Activated T-cell treated with anti-CD3 and anti-CD28 coated beads for 4 hours (primary cell): ENCODE data around the gene STIMATE.

Experiments
- DNase-seq: peaks from one replicate; pipeline ENCODE4 v3.0.0-alpha.2; 2020

Gene STIMATE

DNA sequence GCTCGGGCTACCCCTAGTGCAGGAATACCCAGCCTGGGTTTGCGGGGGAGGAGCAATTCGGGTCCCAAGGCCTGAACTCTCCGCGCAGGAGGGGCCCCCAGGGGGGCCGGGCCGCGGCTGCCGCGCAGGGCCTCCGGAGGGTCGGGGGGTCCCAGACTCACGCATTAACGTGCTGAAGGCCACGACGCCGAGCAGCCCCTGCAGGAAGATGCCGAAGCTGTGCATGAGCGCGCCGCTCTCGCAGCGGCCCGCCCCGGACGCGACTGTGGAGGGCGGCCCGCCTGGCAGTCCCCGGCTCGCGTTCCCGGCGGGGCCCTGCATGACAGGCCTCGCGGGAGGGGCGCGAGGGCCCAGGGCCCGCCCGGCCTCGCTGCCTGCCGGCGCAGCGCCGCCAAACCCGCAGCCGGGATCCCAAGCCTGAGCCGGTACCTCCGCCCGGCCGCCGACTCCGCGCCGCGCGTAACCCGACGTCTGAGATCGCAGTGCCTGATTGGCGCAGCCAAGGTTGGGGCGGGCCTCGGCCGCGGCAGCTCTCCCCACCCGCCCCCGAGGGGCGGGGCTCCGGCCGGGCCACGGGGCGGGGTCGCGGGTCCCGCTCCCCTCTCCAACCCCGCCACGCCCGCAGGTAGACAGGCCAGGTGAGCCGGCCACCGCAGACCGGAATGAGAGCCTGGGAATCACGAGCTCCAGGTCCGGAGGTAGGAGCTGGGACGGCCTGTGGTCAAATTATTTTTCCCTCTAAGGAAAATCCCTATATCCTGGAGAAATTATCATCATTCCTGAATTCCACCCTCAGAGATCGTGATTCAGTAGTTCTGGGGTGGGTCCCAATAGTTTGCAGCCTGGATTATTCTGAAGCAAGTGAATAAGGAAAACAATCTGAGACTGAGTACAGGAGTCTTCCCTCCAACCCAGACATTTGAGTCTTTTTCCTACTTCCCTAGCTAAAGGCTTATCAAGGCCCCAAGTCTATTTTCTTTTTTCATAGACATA is at the start of gene STIMATE:
TSS of gene STIMATE (minus strand) at position 419 of the 993 bp plus-strand sequence. CDS start at position 321, 98 bp downstream.
- DNase-seq, result peak; percentile 72

GRCh38 chr3:52939600-52939999 is 42.3 kb upstream of the STIMATE start:
- no peak for DNase-seq

- DNase-seq, result peak; percentile 40
These were observed 37.5 kb upstream of the STIMATE start for GRCh38 chr3:52934630-52935530.

DNA sequence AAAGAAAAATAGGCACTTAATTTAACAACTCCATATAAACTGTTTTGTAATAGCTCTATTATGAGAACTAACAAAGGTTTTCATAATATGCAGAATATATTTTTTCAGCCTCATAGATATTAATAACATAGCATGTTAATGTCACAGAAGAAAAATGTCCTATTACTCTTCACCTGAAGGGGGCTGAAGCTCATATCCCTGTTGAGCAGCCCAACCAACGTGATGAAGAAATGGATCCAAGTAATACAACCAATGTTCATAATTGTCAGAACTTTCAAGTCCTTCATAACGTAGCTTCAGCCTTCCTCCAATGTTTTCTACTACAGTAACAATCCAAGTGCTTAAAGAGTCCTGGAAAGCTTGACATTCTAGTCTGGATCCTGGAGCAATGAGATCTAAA is 34.5 kb upstream of the STIMATE start:
- no peak for DNase-seq

DNA sequence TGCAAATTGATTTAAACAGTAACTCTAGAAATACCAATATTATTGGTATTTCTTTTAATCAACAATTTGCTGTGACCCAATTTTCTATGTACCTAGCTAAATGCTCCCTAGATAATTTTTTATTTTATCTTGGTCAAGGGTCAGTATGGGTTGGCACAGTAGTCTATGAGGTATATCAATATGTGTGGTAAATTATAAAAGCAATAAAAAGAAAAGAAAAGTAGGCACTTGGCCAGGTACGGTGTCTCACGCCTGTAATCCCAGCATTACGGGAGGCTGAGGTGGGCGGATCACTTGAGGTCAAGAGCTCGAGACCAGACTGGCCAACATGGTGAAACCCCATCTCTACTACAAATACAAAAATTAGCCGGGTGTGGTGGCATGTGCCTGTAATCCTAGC is 34.0 kb upstream of the STIMATE start:
- no peak for DNase-seq

DNA sequence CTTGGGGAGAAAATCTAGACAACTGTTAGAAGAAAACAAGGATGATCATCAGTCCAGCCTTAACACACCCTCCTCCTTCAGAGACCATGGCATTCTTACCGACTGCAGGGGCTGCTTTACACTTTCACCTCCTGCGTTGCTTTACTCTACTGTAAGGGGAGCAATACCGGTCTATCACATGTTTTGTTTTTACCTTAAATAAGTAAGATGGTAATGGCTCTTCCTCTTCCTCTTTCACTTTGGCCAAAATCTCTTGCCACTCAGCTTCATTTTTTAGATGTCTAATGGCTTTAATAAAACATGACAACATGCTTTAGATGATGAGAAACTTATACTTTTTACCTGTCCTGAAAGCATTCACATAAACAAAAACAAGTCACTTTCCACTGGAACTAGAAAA is 33.4 kb upstream of the STIMATE start:
- DNase-seq, result no peak

- DNase-seq, result no peak
These were observed 29.2 kb upstream of the STIMATE start for GRCh38 chr3:52926554-52926953.

DNA sequence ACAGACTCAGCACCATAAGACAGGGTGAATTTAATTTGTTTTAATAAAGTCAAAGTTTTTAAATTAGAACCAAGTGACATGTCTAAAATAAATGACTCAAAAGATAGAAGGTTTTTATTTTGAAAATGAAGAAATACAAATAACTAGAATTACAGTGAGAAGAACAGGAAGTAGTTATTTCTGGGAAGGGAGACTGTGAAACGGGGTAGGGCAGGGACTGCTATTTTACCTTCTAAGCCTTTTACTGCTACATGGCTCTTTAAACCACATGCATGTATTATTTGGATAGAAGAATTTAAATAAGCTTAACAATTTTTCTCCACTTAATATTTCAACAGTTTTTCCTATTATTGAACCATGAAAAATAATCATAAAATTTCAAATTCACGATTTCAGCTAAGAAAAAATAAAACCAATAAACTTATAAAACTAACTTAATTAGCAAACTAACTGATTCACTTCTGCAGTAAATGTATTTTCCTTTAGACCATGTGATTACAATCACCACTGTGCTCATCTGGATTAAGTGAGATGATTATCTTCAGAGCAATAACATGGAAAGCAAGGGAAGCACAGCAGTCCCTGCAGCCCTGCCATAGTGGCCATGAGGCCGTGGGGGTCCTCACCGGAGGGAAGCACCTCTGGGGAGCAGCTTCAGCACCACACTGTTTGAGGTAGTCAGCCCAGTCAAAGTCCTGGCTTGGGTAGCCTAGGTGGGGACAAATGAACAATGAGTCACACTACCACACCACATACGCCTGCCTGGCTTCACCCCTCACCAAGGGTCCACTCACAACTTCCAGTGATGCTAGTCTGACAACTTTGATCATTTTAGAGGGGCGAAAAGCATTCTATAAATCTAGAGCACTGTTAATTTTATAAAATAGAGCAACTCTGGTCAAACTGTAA is 28.3 kb upstream of the STIMATE start:
- no peak for DNase-seq

GRCh38 chr3:52923963-52924362 is 26.6 kb upstream of the STIMATE start:
- DNase-seq, result no peak

- no peak for DNase-seq
These were observed 23.5 kb upstream of the STIMATE start for GRCh38 chr3:52920841-52921240.

DNA sequence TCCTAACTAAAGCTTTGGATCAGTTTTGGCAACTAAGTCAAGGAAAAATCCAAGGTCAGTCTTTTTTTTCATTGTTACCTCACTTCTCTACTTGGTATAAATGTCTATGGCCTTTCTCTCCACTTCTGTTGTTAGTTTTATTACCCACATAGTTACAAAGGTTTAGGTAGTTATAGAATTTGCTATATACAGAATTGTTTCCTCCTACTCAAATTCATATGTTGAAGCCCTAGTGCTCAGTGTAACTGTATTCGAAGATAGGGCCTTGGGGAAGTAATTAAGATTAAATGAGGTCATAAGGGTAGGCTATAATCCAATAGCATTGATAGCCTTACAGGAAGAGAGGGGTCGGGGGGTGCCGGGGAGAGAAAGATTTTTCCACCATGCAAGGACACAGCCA is 19.7 kb upstream of the STIMATE start:
- DNase-seq, result no peak

GRCh38 chr3:52915294-52915693 is 17.9 kb upstream of the STIMATE start:
- DNase-seq, result no peak

DNA sequence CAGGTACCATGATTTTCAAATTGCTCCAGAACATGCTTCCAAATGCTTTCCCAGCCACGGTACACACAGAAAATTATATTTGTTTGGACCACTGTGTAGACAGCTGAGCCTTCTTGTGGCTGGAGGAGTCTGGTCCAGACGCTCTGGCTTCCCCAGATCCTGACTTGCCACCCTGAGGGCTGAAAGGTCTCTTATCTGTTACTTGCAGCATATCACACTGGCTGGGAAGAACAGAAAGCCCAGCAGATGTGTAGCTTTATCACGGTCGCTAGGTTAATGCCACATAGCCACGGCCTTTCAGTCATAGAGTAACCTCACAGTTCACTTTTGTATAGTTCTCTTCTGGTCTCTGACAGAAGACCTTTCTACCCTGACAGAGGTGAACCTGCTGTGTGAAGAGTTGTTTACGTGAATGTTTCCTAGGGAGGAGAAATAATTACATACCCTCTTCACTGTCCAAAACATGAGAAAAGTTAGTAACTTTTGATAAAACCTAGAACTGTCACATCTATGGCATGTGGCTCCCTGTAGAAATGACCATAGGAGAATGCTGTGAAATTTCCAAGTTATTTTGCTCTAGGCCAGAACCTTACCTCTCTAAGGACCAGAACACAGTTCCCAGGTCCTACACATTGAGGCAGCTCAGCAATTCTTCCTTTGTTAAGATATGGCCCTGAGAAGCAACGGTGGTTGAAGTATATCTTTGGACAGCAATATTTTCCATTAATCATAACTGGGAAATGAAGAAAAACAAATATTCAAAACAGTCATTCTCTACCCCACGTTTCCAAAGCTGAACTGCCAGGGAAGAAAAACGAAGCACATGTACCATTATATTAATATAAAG is 15.8 kb upstream of the STIMATE start:
- DNase-seq, result no peak

DNA sequence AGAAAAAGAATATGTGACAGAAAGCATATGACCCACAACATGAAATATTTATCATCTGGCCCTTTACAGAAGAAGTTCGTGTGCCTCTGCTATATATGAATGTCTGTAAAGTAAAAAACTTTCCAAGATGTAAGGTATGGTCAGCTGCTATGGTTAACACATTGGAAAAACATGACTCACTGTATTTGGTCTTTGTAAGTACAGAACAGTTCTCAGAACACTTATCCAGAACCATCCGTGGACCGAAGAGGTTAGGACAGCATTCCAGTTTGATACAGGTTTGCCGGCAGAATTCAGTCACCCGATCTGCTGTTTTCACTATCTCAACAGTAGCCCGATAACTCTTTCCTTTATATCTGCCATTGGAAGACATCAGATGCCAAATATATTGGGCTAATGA is 13.5 kb upstream of the STIMATE start:
- no peak for DNase-seq

- DNase-seq, result no peak
These were observed 10.1 kb upstream of the STIMATE start for GRCh38 chr3:52907497-52907896.

DNA sequence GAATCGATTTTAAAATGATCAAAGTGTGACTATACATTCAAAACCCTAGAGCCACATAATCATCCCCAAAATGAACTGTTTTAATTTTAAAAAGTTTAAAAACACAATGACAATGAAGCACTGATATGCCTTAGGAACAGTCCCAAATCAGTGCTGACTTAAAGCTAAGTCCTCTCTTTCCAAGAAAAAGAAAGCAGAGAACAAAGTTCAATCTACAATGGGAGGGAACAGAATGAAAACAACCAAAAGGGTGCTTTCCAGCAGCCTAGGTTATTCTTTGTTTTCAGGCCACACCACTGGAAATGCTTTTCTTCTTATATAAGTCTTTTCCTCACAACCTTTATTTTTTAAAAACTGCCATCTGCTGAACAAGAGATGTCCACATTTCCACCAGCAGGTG is 7.2 kb upstream of the STIMATE start:
- no peak for DNase-seq

DNA sequence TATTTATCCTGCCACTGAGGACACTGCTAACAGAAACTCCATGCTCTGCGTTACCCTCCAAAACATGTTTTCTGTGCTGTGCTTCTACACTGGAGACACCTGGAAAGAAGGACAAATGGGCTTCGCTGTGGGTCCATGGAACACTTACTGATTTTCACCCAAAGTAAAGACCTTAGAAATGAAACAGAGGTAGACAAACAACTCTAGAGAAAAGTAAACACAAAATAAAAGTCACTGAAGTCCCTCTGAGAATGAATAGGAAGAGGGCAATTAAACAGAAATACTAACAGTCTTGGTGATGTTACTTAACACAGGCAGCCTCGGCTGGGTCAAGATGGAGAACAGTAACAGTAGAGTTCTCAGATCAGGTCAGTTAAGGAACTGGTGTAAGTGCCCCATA is 6.7 kb upstream of the STIMATE start:
- no peak for DNase-seq

- no peak for DNase-seq
These were observed 735 bp downstream of the STIMATE start for GRCh38 chr3:52896613-52897012.

GRCh38 chr3:52896151-52896550 is 1.2 kb downstream of the STIMATE start:
- no peak for DNase-seq

- no peak for DNase-seq
These were observed 1.9 kb downstream of the STIMATE start for GRCh38 chr3:52895418-52895817.

GRCh38 chr3:52894756-52895155 is 2.6 kb downstream of the STIMATE start:
- DNase-seq, result no peak

DNA sequence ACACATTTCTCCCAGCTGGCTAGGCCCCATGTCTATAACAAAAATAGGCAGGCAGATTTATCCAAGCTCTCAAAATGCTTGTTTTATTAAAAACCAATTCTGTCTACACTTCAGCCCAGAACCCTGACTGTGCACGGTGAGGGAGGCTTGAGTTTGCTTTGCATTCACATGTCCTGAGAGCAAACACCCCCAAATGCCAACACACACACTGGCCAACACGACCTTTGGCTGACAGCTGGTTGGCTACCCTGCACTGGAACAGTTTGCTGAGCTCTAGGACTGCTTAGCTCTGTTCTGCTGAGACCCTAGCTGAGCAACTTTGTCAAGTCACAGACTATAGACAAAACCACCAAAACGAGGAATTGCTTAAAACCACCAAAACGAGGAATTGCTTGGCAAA is 3.6 kb downstream of the STIMATE start:
- no peak for DNase-seq
